HepG2 (cell line): ENCODE results near the gene TSC22D4. TPM values are rescaled to one million over a fixed set of nuclear protein-coding genes. Genes with fewer than 3 reads are reported as not detected.

Source experiments
- ATAC-seq: fragments of 200-7000 bp; cut with Tn5 transposase; 3 replicates; pipeline ENCODE4 v1.9.1; 2020; ENCODE audit warnings: mild to moderate bottlenecking, moderate library complexity
- BruUV-seq: library from RNA; stranded (reverse); fragments of 400-500 nt; replicated peaks from 2 replicates; lab custom pipeline; 2021; lab: Mats Ljungman, UMichigan
- CTCF ChIA-PET: fragments of 300-600 bp; formaldehyde crosslinking; extraction: SDS; loops from one replicate; lab custom pipeline; 2021; ENCODE audit warnings: low total read pairs, inconsistent platforms, low intra/inter-chr PET ratio; lab: Yijun Ruan, JAX
- POLR2A ChIA-PET: fragments of 350-600 bp; sonication (Branson Sonifier 250); formaldehyde crosslinking; loops from one replicate; lab custom pipeline; 2020; ENCODE audit warnings: antibody characterized with exemption, inconsistent platforms; lab: Yijun Ruan, JAX
- DNase-seq: peaks from one replicate; pipeline ENCODE4 v3.0.0-alpha.2; 2015; ENCODE audit warnings: low spot score
- FAIRE-seq: peaks from 3 replicates; lab custom pipeline; 2011; peaks lifted over from hg19 to GRCh38; lab: Jason Lieb, UNC
- H2AFZ ChIP-seq: one replicate; pipeline ENCODE4 v1.6.1; 2011; ENCODE audit warnings: low read length, inconsistent platforms
- H3K27ac ChIP-seq: fragments of 300-600 bp; 3 replicates; pipeline ENCODE4 v1.8.0; 2011; ENCODE audit warnings: mixed run types, mild to moderate bottlenecking, mixed read lengths, low read length, inconsistent platforms; ENCODE audit not compliant: insufficient read depth; ENCODE audit errors: extremely low read length
- H3K27me3 ChIP-seq, 2 experiments: fragments of 200-600 bp in 1 of 2; 2 replicates in 1 of 2; 3 replicates in 1 of 2; pipeline versions ENCODE4 v1.6.0 to v1.8.0; 2011; ENCODE audit warnings: low read length in 2 of 2, mild to moderate bottlenecking in 2 of 2, moderate library complexity in 2 of 2, inconsistent platforms in 1 of 2; ENCODE audit not compliant: insufficient read depth in 2 of 2, control insufficient read depth in 1 of 2
- H3K36me3 ChIP-seq, 2 experiments: fragments of 200-600 bp in 1 of 2; replicated peaks in 1 of 2; 2 replicates in 1 of 2; 3 replicates in 1 of 2; pipeline versions ENCODE4 v1.5.1 to v1.8.0; 2011; ENCODE audit warnings: low read length in 2 of 2, inconsistent platforms in 1 of 2; ENCODE audit not compliant: insufficient read depth in 2 of 2, control insufficient read depth in 1 of 2
- H3K4me1 ChIP-seq: 2 replicates; pipeline ENCODE4 v1.5.1; 2012; ENCODE audit warnings: low read length, inconsistent platforms; ENCODE audit not compliant: insufficient read depth
- H3K4me2 ChIP-seq: 2 replicates; pipeline ENCODE4 v1.6.0; 2011; ENCODE audit warnings: low read depth, low read length, inconsistent platforms
- H3K4me3 ChIP-seq, 3 experiments: fragments of 200-600 bp in 1 of 3; sonication (generic), shearing (Covaris generic) in 1 of 3; replicated peaks in 1 of 3; 2 replicates each; pipeline ENCODE4 v1.5.1; 2011 to 2016; ENCODE audit warnings: low read length in 3 of 3, inconsistent platforms in 2 of 3, low read depth in 2 of 3, mild to moderate bottlenecking in 2 of 3, control low read depth in 1 of 3, mixed read lengths in 1 of 3; ENCODE audit not compliant: insufficient read depth in 1 of 3
- H3K79me2 ChIP-seq: one replicate; pipeline ENCODE4 v1.6.1; 2011; ENCODE audit warnings: low read length, inconsistent platforms; ENCODE audit not compliant: insufficient read depth
- H3K9ac ChIP-seq: 2 replicates; pipeline ENCODE4 v1.6.0; 2011; ENCODE audit warnings: mild to moderate bottlenecking, low read depth, low read length, inconsistent platforms; ENCODE audit not compliant: insufficient read depth
- H3K9me3 ChIP-seq: 2 replicates; pipeline ENCODE4 v1.5.1; 2012; ENCODE audit warnings: mild to moderate bottlenecking, low read length
- H4K20me1 ChIP-seq: 2 replicates; pipeline ENCODE4 v1.6.0; 2011; ENCODE audit warnings: inconsistent platforms, mild to moderate bottlenecking, low read length, moderate library complexity; ENCODE audit not compliant: insufficient read depth
- KLF13 ChIP-seq: sonication (generic); formaldehyde crosslinking; IDR thresholded peaks from 2 replicates; pipeline ENCODE4 v1.4.0; 2020; ENCODE audit warnings: mild to moderate bottlenecking, missing genetic modification reagents
- LBX2 ChIP-seq: sonication (generic); formaldehyde crosslinking; IDR thresholded peaks from 2 replicates; pipeline ENCODE4 v1.5.0; 2020; ENCODE audit warnings: missing genetic modification reagents, mild to moderate bottlenecking, borderline replicate concordance
- NFIB ChIP-seq: sonication (generic); formaldehyde crosslinking; IDR thresholded peaks from 2 replicates; pipeline ENCODE4 v1.9.0; 2021; ENCODE audit warnings: missing genetic modification reagents, mild to moderate bottlenecking, borderline replicate concordance
- SETDB1 ChIP-seq: sonication (generic); formaldehyde crosslinking; IDR thresholded peaks from 2 replicates; pipeline ENCODE4 v1.5.1; 2020; ENCODE audit warnings: missing genetic modification reagents, mild to moderate bottlenecking, borderline replicate concordance
- TGIF2 ChIP-seq: IDR thresholded peaks from 2 replicates; pipeline ENCODE4 v1.6.1; 2016; ENCODE audit warnings: control low read depth, missing compliant biosample characterization
- ZBTB20 ChIP-seq: sonication (generic); formaldehyde crosslinking; IDR thresholded peaks from 2 replicates; pipeline ENCODE4 v1.8.1; 2023; ENCODE audit warnings: missing genetic modification reagents, low read depth, mild to moderate bottlenecking, borderline replicate concordance
- WGBS: methylation state at CpG from one replicate; pipeline ENCODE4 v1.1.6; 2017; ENCODE audit warnings: low lambda C conversion rate; 5-methylcytosine and 5-hydroxymethylcytosine counted together
- in situ Hi-C: cut with HindIII; loops from 2 replicates; pipeline ENCODE4 v1.10.0; 2017; ENCODE audit warnings: low pct_unique_long_range_greater_than_20kb; ENCODE audit not compliant: extremely low pct_ligation_motif_present
- intact Hi-C: fragments of 100-400 bp; cut with micrococcal nuclease; formaldehyde crosslinking; loops from one replicate; pipeline ENCODE4 v1.10.0; 2022; ENCODE audit not compliant: unreplicated experiment
- polyA plus RNA-seq, 8 experiments: library from polyadenylated mRNA; depleted of rRNA in 3 of 8; stranded (reverse) in 7 of 8; unstranded in 1 of 8; fragments of >200 nt; fragmentation: Illumina TruSeq in 4 of 8; extraction: Trizol in 4 of 8; gene quantifications; 2 replicates each; pipeline versions ENCODE4 v1.2.1 to v1.2.3, GENCODE V29; 2011 to 2016; ENCODE audit warnings: low read depth in 4 of 8, missing spikeins in 1 of 8, mixed read lengths in 1 of 8; ENCODE audit not compliant: insufficient read depth in 1 of 8
- total RNA-seq, 5 experiments: library from RNA; depleted of rRNA; stranded (reverse); fragments of >200 nt; fragmentation: Illumina TruSeq; extraction: Trizol; gene quantifications; 2 replicates each; pipeline ENCODE4 v1.2.3, GENCODE V29; 2016; ENCODE audit warnings: low read depth in 1 of 5
- TF ChIP-seq, protein P1 (sequence below), 2 experiments: fragments of 450-650 bp in 1 of 2; sonication (generic) in 1 of 2; formaldehyde crosslinking in 1 of 2; IDR thresholded peaks; 2 replicates each; pipeline versions ENCODE4 v1.6.1 to v1.8.0; 2016 to 2022; ENCODE audit warnings: antibody characterized with exemption in 1 of 2, mild to moderate bottlenecking in 1 of 2, missing genetic modification reagents in 1 of 2
- TF ChIP-seq, protein P2 (sequence below), 2 experiments: sonication (generic) in 1 of 2; formaldehyde crosslinking in 1 of 2; IDR thresholded peaks; 2 replicates each; pipeline versions ENCODE4 v1.5.1 to v1.6.1; 2011 to 2020; ENCODE audit warnings: borderline replicate concordance in 1 of 2, low read depth in 1 of 2, low read length in 1 of 2, mild to moderate bottlenecking in 1 of 2, missing genetic modification reagents in 1 of 2, moderate library complexity in 1 of 2

The TSC22D4 gene
- total and polyA plus RNA-seq, 2 of the 13 experiments (the other 11 are each of a cell fraction or from before 2014, with no cell fraction given): 7.7 to 8.7 TPM

DNA sequence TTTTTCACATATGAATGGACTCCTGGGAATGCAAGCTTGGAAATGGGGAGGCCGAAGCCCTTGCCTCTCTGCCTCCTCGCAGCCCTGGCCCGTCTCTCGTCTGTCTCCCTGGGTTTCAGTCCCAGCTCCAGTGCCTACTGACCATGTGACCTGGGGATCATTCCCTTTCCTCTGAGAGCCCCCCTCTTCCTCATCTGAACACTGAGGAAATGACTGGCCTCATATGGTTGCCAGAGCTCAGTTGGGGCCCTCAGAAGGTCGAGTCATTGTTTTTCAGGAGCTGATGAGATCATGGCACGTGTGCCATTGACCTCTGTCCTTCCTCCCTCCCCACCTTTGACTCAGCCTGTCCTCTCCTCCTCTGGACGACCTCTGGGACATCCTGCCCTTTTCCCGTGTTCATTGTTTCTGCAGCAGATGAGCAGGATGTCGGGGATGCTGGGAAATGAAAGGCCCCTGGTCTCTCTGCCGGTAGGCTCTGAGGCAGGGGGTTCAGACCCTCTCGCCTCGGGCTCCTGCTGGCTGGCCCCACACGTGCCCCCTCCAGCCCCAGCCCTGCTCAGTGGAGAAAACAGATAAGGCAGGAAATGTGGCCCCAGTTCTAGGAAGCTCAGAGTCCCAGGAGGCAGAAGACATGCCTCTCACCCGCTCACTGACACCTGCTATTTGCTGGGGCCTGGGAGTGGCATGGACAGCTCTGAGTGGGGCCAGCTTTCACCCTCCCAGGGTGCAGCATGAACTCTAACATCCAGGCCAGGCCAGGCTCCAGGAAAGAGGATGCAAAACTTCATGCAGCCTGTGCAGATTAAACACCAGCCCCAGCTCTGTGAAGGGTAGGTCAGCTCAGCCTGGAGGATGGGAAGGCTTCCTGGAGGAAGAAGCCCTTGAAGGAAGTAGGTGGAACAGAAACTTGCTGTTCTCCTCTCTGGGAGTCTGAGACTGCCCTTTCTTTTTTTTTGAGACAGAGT is 34.4 kb downstream of the TSC22D4 start:
- intact Hi-C loops: loop anchor here (2.0 kb wide), 1 partner anchor 16 kb away; the partner anchor contains the start of genes MEPCE and ZCWPW1
- Histone ChIP-seq H3K27me3 (no peaks in the 10 kb centered on the region), H3K9me3 (no peaks in the 10 kb centered on the region), H3K4me3 (peak overlapping the region in 2 of 3 experiments; percentile 27 to 51; a peak in 4 of 6 replicates), H2AFZ (no peak overlapping the region), H3K36me3 (no peaks in the 10 kb centered on the region), H3K27ac (peak overlapping the region; percentile 94), H3K4me2 (peak overlapping the region; percentile 79), H3K79me2 (no peaks in the 10 kb centered on the region), H3K4me1 (peaks cover 53% of the 10 kb centered on the region), H3K9ac (peak overlapping the region; percentile 69), H4K20me1 (no peaks in the 10 kb centered on the region)
- in situ Hi-C loops: no loop called here
- TSS peak; percentile 94 for BruUV-seq
- 3% methylated on average over 13 of the region's 14 CpGs for WGBS
- ChIA-PET POLR2A (interaction anchor here (0.8 to 6.6 kb wide), 16 partner anchors 10 to 431 kb away, joined by 3 to 199 read pairs (median 4); partner anchors contain the start of genes FBXO24, LRCH4, MEPCE and MOSPD3), CTCF (no interaction called here)
- peak; percentile 96 for DNase-seq
- peak; percentile 85 for ATAC-seq
- peak; percentile 99 for FAIRE-seq
- TF ChIP-seq SETDB1 (CRISPR knock-in tag) (no peak), TGIF2 (peak; percentile 89), NFIB (no peak), KLF13 (CRISPR knock-in tag) (no peak), ZBTB20 (CRISPR knock-in tag) (peak; percentile 83; the same call in 1 of the 2 replicates), LBX2 (no peak)
- TF ChIP-seq, protein P1, sequence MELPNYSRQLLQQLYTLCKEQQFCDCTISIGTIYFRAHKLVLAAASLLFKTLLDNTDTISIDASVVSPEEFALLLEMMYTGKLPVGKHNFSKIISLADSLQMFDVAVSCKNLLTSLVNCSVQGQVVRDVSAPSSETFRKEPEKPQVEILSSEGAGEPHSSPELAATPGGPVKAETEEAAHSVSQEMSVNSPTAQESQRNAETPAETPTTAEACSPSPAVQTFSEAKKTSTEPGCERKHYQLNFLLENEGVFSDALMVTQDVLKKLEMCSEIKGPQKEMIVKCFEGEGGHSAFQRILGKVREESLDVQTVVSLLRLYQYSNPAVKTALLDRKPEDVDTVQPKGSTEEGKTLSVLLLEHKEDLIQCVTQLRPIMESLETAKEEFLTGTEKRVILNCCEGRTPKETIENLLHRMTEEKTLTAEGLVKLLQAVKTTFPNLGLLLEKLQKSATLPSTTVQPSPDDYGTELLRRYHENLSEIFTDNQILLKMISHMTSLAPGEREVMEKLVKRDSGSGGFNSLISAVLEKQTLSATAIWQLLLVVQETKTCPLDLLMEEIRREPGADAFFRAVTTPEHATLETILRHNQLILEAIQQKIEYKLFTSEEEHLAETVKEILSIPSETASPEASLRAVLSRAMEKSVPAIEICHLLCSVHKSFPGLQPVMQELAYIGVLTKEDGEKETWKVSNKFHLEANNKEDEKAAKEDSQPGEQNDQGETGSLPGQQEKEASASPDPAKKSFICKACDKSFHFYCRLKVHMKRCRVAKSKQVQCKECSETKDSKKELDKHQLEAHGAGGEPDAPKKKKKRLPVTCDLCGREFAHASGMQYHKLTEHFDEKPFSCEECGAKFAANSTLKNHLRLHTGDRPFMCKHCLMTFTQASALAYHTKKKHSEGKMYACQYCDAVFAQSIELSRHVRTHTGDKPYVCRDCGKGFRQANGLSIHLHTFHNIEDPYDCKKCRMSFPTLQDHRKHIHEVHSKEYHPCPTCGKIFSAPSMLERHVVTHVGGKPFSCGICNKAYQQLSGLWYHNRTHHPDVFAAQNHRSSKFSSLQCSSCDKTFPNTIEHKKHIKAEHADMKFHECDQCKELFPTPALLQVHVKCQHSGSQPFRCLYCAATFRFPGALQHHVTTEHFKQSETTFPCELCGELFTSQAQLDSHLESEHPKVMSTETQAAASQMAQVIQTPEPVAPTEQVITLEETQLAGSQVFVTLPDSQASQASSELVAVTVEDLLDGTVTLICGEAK (IDR thresholded peaks at IDR 0.05): no peak
- TF ChIP-seq, protein P1 (CRISPR knock-in tag; IDR thresholded peaks at IDR 0.05): no peak
- TF ChIP-seq, protein P2, sequence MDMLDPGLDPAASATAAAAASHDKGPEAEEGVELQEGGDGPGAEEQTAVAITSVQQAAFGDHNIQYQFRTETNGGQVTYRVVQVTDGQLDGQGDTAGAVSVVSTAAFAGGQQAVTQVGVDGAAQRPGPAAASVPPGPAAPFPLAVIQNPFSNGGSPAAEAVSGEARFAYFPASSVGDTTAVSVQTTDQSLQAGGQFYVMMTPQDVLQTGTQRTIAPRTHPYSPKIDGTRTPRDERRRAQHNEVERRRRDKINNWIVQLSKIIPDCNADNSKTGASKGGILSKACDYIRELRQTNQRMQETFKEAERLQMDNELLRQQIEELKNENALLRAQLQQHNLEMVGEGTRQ (IDR thresholded peaks at IDR 0.05; ENCODE audit: low read depth, low read length): peak; percentile 68
- TF ChIP-seq, protein P2 (CRISPR knock-in tag; IDR thresholded peaks at IDR 0.05; ENCODE audit: borderline replicate concordance): peak; percentile 85; the same call in 1 of the 2 replicates
